HUES48 (cell line): Measurements from ENCODE around the gene CTNND2.
A peak's percentile ranks its signal among the peaks of the same experiment; 100 is the strongest.

Experiments
- H3K27ac ChIP-seq: one replicate; pipeline ENCODE4 v1.7.0; 2013; ENCODE audit warnings: low read depth, low read length, inconsistent platforms
- H3K27me3 ChIP-seq: 2 replicates; pipeline ENCODE4 v1.6.1; 2013; ENCODE audit warnings: mild to moderate bottlenecking, low read length; ENCODE audit not compliant: control insufficient read depth, insufficient read depth
- H3K36me3 ChIP-seq: 2 replicates; pipeline ENCODE4 v1.6.1; 2013; ENCODE audit warnings: low read length; ENCODE audit not compliant: control insufficient read depth, insufficient read depth
- H3K4me1 ChIP-seq: 2 replicates; pipeline ENCODE4 v1.6.1; 2013; ENCODE audit warnings: mild to moderate bottlenecking, low read length; ENCODE audit not compliant: control insufficient read depth, insufficient read depth
- H3K4me3 ChIP-seq: 2 replicates; pipeline ENCODE4 v1.5.1; 2013; ENCODE audit warnings: mild to moderate bottlenecking, low read depth, low read length
- H3K9ac ChIP-seq: 2 replicates; pipeline ENCODE4 v1.6.1; 2013; ENCODE audit warnings: mild to moderate bottlenecking, low read depth, low read length, moderate library complexity
- H3K9me3 ChIP-seq: 2 replicates; pipeline ENCODE4 v1.6.1; 2013; ENCODE audit warnings: low read length; ENCODE audit not compliant: control insufficient read depth, insufficient read depth

Gene CTNND2

GRCh38 chr5:11904265-11904906 is at the start of gene CTNND2:
Gene CTNND2 (minus strand): TSS chr5:11904446. CDS start chr5:11903853, 593 bp downstream.
- H3K9ac ChIP-seq, result no peak within 1 kb of the TSS
- H3K4me1 ChIP-seq, result peaks cover 23% of the 10 kb centered on the region
- peaks cover 42% of the 10 kb centered on the region for H3K27me3 ChIP-seq
- H3K9me3 ChIP-seq, result no peaks in the 10 kb centered on the region
- peak within 1 kb of the TSS; percentile 81 for H3K4me3 ChIP-seq
- H3K27ac ChIP-seq, result no peak within 1 kb of the TSS
- H3K36me3 ChIP-seq, result no peaks in the 10 kb centered on the region

- no peaks in the 10 kb centered on the region for H3K9me3 ChIP-seq
- H3K4me3 ChIP-seq, result no peak overlapping the region
- no peak overlapping the region for H3K27ac ChIP-seq
- H3K4me1 ChIP-seq, result no peaks in the 10 kb centered on the region
- H3K27me3 ChIP-seq, result no peaks in the 10 kb centered on the region
- H3K36me3 ChIP-seq, result no peaks in the 10 kb centered on the region
- no peak overlapping the region for H3K9ac ChIP-seq
Measured at GRCh38 chr5:11946317-11946716, 42.1 kb upstream of the CTNND2 start.

GRCh38 chr5:11941566-11941965 is 37.3 kb upstream of the CTNND2 start:
- Histone ChIP-seq H3K27ac (no peak overlapping the region), H3K27me3 (no peaks in the 10 kb centered on the region), H3K9me3 (no peaks in the 10 kb centered on the region), H3K9ac (no peak overlapping the region), H3K4me3 (no peak overlapping the region), H3K36me3 (no peaks in the 10 kb centered on the region), H3K4me1 (no peaks in the 10 kb centered on the region)

- Histone ChIP-seq H3K27ac (no peak overlapping the region), H3K9ac (no peak overlapping the region), H3K9me3 (no peaks in the 10 kb centered on the region)
Measured at GRCh38 chr5:11931638-11932037, 27.4 kb upstream of the CTNND2 start.

GRCh38 chr5:11928909-11929308 is 24.7 kb upstream of the CTNND2 start:
- no peaks in the 10 kb centered on the region for H3K4me1 ChIP-seq
- H3K9ac ChIP-seq, result no peak overlapping the region
- no peaks in the 10 kb centered on the region for H3K9me3 ChIP-seq
- no peaks in the 10 kb centered on the region for H3K27me3 ChIP-seq
- H3K27ac ChIP-seq, result no peak overlapping the region
- H3K4me3 ChIP-seq, result no peak overlapping the region
- H3K36me3 ChIP-seq, result no peaks in the 10 kb centered on the region

More at GRCh38 chr5:11931638-11932037, 27.4 kb upstream of the CTNND2 start:
- no peaks in the 10 kb centered on the region for H3K27me3 ChIP-seq
- H3K4me1 ChIP-seq, result no peaks in the 10 kb centered on the region
- H3K36me3 ChIP-seq, result no peaks in the 10 kb centered on the region
- H3K4me3 ChIP-seq, result no peak overlapping the region

GRCh38 chr5:11925701-11926100 is 21.5 kb upstream of the CTNND2 start:
- Histone ChIP-seq H3K27me3 (no peaks in the 10 kb centered on the region), H3K4me3 (no peak overlapping the region), H3K9me3 (no peaks in the 10 kb centered on the region), H3K9ac (no peak overlapping the region), H3K4me1 (no peaks in the 10 kb centered on the region), H3K27ac (no peak overlapping the region), H3K36me3 (no peaks in the 10 kb centered on the region)

- no peaks in the 10 kb centered on the region for H3K27me3 ChIP-seq
- no peak overlapping the region for H3K9ac ChIP-seq
- no peaks in the 10 kb centered on the region for H3K4me1 ChIP-seq
- H3K4me3 ChIP-seq, result no peak overlapping the region
- H3K36me3 ChIP-seq, result no peaks in the 10 kb centered on the region
- no peak overlapping the region for H3K27ac ChIP-seq
- no peaks in the 10 kb centered on the region for H3K9me3 ChIP-seq
Measured at GRCh38 chr5:11922394-11922793, 18.1 kb upstream of the CTNND2 start.

GRCh38 chr5:11918463-11919045 is 14.3 kb upstream of the CTNND2 start:
- no peaks in the 10 kb centered on the region for H3K4me1 ChIP-seq
- H3K9me3 ChIP-seq, result no peaks in the 10 kb centered on the region
- no peaks in the 10 kb centered on the region for H3K27me3 ChIP-seq
- no peak overlapping the region for H3K4me3 ChIP-seq
- no peak overlapping the region for H3K9ac ChIP-seq
- H3K36me3 ChIP-seq, result no peaks in the 10 kb centered on the region
- no peak overlapping the region for H3K27ac ChIP-seq

GRCh38 chr5:11909471-11909870 is 5.2 kb upstream of the CTNND2 start:
- H3K27ac ChIP-seq, result no peak overlapping the region
- H3K4me1 ChIP-seq, result peaks cover 23% of the 10 kb centered on the region
- H3K9ac ChIP-seq, result no peak overlapping the region
- H3K4me3 ChIP-seq, result no peak overlapping the region
- H3K9me3 ChIP-seq, result no peaks in the 10 kb centered on the region
- H3K36me3 ChIP-seq, result no peaks in the 10 kb centered on the region
- peaks cover 19% of the 10 kb centered on the region for H3K27me3 ChIP-seq

- peaks cover 39% of the 10 kb centered on the region for H3K27me3 ChIP-seq
- H3K27ac ChIP-seq, result no peak overlapping the region
- H3K9ac ChIP-seq, result no peak overlapping the region
- H3K9me3 ChIP-seq, result no peaks in the 10 kb centered on the region
- no peaks in the 10 kb centered on the region for H3K36me3 ChIP-seq
- no peak overlapping the region for H3K4me3 ChIP-seq
- H3K4me1 ChIP-seq, result peaks cover 23% of the 10 kb centered on the region
Measured at GRCh38 chr5:11906497-11906896, 2.3 kb upstream of the CTNND2 start.

GRCh38 chr5:11905206-11905605 is 960 bp upstream of the CTNND2 start:
- Histone ChIP-seq H3K36me3 (no peaks in the 10 kb centered on the region), H3K27ac (no peak overlapping the region), H3K27me3 (peaks cover 42% of the 10 kb centered on the region), H3K9ac (no peak overlapping the region), H3K9me3 (no peaks in the 10 kb centered on the region), H3K4me3 (peak overlapping the region; percentile 81), H3K4me1 (peaks cover 23% of the 10 kb centered on the region)
